SU-DHL-6 (cell line): Measurements from ENCODE around the gene CPNE4.
"Not testable (repeated sequence)": the region's sequence is repeated elsewhere in the genome, so short reads cannot be mapped to it uniquely, and the experiment has no call there.

Experiments used
- H2AFZ ChIP-seq: fragments of 200-600 bp; sonication (generic); 2 replicates; pipeline ENCODE4 v1.6.1; 2014; ENCODE audit warnings: low read depth, mild to moderate bottlenecking, moderate library complexity, mixed read lengths, antibody characterized with exemption, low read length; ENCODE audit not compliant: severe bottlenecking
- H3F3A ChIP-seq: fragments of 200-600 bp; shearing (Covaris generic); 2 replicates; pipeline ENCODE4 v1.6.0; 2016; ENCODE audit warnings: antibody characterized with exemption, mild to moderate bottlenecking; ENCODE audit not compliant: insufficient read depth
- H3K27ac ChIP-seq: fragments of 200-600 bp; sonication (generic); 2 replicates; pipeline ENCODE4 v1.5.1; 2016; ENCODE audit warnings: low read depth, mild to moderate bottlenecking, low read length, moderate library complexity, mixed read lengths
- H3K27me3 ChIP-seq: fragments of 200-600 bp; sonication (generic), shearing (Covaris generic); 2 replicates; pipeline ENCODE4 v1.6.0; 2014; ENCODE audit warnings: mild to moderate bottlenecking, low read length
- H3K36me3 ChIP-seq: fragments of 200-600 bp; sonication (generic); 2 replicates; pipeline ENCODE4 v1.6.1; 2014; ENCODE audit warnings: mild to moderate bottlenecking, low read length, mixed read lengths
- H3K4me2 ChIP-seq: fragments of 300-600, 200-600 bp; shearing (Covaris generic), sonication (generic); 2 replicates; pipeline ENCODE4 v1.6.0; 2014; ENCODE audit warnings: low read length, low read depth, mild to moderate bottlenecking; ENCODE audit not compliant: poor library complexity, severe bottlenecking
- H3K4me3 ChIP-seq: fragments of 200-600 bp; sonication (generic); 2 replicates; pipeline ENCODE4 v1.5.1; 2014; ENCODE audit warnings: antibody characterized with exemption, low read length, mild to moderate bottlenecking, mixed read lengths; ENCODE audit not compliant: insufficient read depth, poor library complexity, severe bottlenecking
- H3K79me2 ChIP-seq: fragments of 200-600 bp; sonication (generic); 2 replicates; pipeline ENCODE4 v1.6.1; 2014; ENCODE audit warnings: mild to moderate bottlenecking, low read length, moderate library complexity; ENCODE audit not compliant: insufficient read depth
- H3K9ac ChIP-seq: fragments of 200-600 bp; sonication (generic); 2 replicates; pipeline ENCODE4 v1.7.0; 2014; ENCODE audit warnings: mild to moderate bottlenecking, low read length
- H3K9me2 ChIP-seq: fragments of 200-600 bp; sonication (generic); replicated peaks from 2 replicates; pipeline ENCODE4 v1.6.1; 2014; ENCODE audit warnings: low read length; ENCODE audit not compliant: insufficient read depth
- H3K9me3 ChIP-seq: fragments of 200-600 bp; sonication (generic); 2 replicates; pipeline ENCODE4 v1.6.1; 2014; ENCODE audit warnings: low read length, mixed read lengths; ENCODE audit not compliant: insufficient read depth
- H4K20me1 ChIP-seq: fragments of 200-600 bp; sonication (generic); 2 replicates; pipeline ENCODE4 v1.6.1; 2014; ENCODE audit warnings: low read depth, mild to moderate bottlenecking, antibody characterized with exemption, low read length, moderate library complexity, mixed read lengths
- EZH2phosphoT487 ChIP-seq: fragments of 200-600 bp; sonication (generic), shearing (Covaris generic); conservative IDR thresholded peaks from 2 replicates; pipeline ENCODE4 v1.6.1; 2018; ENCODE audit warnings: mild to moderate bottlenecking, antibody characterized with exemption, low read length, moderate library complexity, mixed read lengths
- TF ChIP-seq, protein P1 (sequence below): fragments of 200-600 bp; sonication (generic); IDR thresholded peaks from one replicate; pipeline ENCODE4 v1.5.1; 2017; ENCODE audit warnings: antibody characterized with exemption, mild to moderate bottlenecking, low read length, moderate library complexity; ENCODE audit not compliant: insufficient read depth, poor library complexity, severe bottlenecking

Gene CPNE4

DNA sequence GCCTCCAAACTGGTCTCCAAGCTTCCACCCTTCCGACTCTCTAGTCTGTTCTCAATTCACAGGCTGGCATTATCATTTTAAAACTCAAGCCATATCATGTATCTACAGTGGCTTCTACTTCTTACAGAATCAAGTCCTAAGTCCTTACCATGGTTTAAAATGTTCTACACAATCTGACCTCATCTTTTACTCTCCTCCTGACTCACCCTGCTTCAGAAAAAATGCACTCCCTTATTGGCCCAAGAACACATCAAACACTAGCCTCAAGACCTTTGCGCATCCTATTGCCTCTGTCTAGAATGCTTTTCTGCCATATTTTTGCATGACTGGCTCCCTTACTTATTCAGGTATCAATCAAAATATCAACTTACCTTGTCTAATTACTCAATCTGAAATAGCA lies 543.0 kb downstream of the CPNE4 start:
- Histone ChIP-seq H4K20me1 (no peaks in the 10 kb centered on the region), H3K9ac (no peak overlapping the region), H3F3A (peaks cover 9% of the 10 kb centered on the region; the same call in 1 of the 2 replicates), H3K4me3 (no peak overlapping the region), H3K9me3 (no peaks in the 10 kb centered on the region), H2AFZ (no peak overlapping the region), H3K27ac (no peak overlapping the region), H3K79me2 (no peaks in the 10 kb centered on the region; the same call in 1 of the 2 replicates), H3K36me3 (peaks cover 41% of the 10 kb centered on the region), H3K9me2 (no peaks in the 10 kb centered on the region), H3K27me3 (no peaks in the 10 kb centered on the region), H3K4me2 (no peak overlapping the region)
- TF ChIP-seq, protein P1, sequence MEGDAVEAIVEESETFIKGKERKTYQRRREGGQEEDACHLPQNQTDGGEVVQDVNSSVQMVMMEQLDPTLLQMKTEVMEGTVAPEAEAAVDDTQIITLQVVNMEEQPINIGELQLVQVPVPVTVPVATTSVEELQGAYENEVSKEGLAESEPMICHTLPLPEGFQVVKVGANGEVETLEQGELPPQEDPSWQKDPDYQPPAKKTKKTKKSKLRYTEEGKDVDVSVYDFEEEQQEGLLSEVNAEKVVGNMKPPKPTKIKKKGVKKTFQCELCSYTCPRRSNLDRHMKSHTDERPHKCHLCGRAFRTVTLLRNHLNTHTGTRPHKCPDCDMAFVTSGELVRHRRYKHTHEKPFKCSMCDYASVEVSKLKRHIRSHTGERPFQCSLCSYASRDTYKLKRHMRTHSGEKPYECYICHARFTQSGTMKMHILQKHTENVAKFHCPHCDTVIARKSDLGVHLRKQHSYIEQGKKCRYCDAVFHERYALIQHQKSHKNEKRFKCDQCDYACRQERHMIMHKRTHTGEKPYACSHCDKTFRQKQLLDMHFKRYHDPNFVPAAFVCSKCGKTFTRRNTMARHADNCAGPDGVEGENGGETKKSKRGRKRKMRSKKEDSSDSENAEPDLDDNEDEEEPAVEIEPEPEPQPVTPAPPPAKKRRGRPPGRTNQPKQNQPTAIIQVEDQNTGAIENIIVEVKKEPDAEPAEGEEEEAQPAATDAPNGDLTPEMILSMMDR: no peak
- no peak for TF ChIP-seq EZH2phosphoT487

DNA sequence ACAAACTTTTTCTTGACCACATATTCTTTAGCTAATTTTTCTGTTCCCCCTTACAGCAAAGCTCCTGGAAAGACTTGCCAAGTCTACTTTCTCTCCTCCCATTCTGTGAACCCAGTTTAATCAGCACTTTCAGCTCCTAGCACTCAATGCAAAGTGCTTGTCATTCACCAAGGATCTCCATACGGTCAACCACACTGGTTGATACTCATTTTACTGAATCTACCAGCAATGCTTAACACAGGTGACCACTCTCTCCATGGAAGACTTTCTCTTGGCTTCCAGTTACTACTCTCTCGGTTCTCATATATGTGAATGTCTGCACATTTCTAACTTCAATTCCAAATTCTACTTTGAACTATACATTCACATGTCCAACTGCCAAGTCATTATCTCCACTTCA lies 543.7 kb downstream of the CPNE4 start:
- no peak overlapping the region for H3K4me2 ChIP-seq
- no peak overlapping the region for H2AFZ ChIP-seq
- peaks cover 41% of the 10 kb centered on the region for H3K36me3 ChIP-seq
- H3K27me3 ChIP-seq: no peaks in the 10 kb centered on the region
- no peaks in the 10 kb centered on the region for H3K9me2 ChIP-seq
- no peak overlapping the region for H3K27ac ChIP-seq
- no peaks in the 10 kb centered on the region; the same call in 1 of the 2 replicates for H3K79me2 ChIP-seq
- no peaks in the 10 kb centered on the region for H3K9me3 ChIP-seq
- no peaks in the 10 kb centered on the region for H4K20me1 ChIP-seq
- peaks cover 9% of the 10 kb centered on the region; the same call in 1 of the 2 replicates for H3F3A ChIP-seq
- no peak for TF ChIP-seq EZH2phosphoT487
- TF ChIP-seq, protein P1: no peak
- H3K4me3 ChIP-seq: no peak overlapping the region
- H3K9ac ChIP-seq: no peak overlapping the region

DNA sequence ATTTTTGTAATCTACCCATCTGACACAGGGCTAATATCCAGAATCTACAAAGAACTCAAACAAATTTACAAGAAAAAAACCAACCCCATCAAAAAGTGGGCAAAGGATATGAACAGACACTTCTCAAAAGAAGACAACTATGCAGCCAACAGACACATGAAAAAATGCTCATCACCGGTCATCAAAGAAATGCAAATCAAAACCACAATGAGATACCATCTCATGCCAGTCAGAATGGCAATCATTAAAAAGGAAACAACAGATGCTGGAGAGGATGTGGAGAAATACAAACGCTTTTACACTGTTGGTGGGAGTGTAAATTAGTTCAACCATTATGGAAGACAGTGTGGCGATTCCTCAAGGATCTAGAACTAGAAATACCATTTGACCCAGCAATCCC lies 548.3 kb downstream of the CPNE4 start:
- Histone ChIP-seq H3K36me3 (peaks cover 42% of the 10 kb centered on the region), H3F3A (peaks cover 13% of the 10 kb centered on the region; the same call in 1 of the 2 replicates), H3K79me2 (peaks cover 11% of the 10 kb centered on the region; the same call in 1 of the 2 replicates)
- H2AFZ ChIP-seq, H4K20me1 ChIP-seq, H3K27me3 ChIP-seq, H3K9me3 ChIP-seq, H3K27ac ChIP-seq, H3K4me3 ChIP-seq, H3K9me2 ChIP-seq, H3K4me2 ChIP-seq, H3K9ac ChIP-seq: not testable (repeated sequence)

DNA sequence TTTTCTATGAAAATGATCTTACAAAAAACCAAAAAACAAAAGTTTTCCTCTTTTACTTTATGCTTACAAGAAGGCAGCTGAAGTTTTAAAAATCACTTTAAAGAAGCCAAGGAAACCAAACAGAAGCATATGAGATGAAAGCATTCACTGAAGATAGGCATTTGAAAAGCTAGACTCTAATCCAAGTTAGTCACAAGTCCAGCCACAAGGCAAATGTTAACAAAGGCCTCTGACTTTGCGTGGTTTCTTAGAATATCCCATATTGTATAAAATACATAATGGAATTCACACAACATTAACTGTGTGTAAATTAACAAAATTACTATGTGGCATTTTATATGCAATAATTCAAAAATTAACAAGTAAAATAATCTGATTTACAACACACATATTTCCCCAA lies 549.7 kb downstream of the CPNE4 start:
- no peaks in the 10 kb centered on the region for H3K9me2 ChIP-seq
- no peaks in the 10 kb centered on the region for H3K27me3 ChIP-seq
- H3K79me2 ChIP-seq: peaks cover 11% of the 10 kb centered on the region; the same call in 1 of the 2 replicates
- H3K9me3 ChIP-seq: no peaks in the 10 kb centered on the region
- no peak overlapping the region for H2AFZ ChIP-seq
- H3K36me3 ChIP-seq: peaks cover 42% of the 10 kb centered on the region
- no peak overlapping the region for H3K9ac ChIP-seq
- H3F3A ChIP-seq: peaks cover 13% of the 10 kb centered on the region; the same call in 1 of the 2 replicates
- H3K4me3 ChIP-seq: no peak overlapping the region
- H3K27ac ChIP-seq: no peak overlapping the region
- no peak for TF ChIP-seq EZH2phosphoT487
- TF ChIP-seq, protein P1: no peak
- H4K20me1 ChIP-seq: no peaks in the 10 kb centered on the region
- no peak overlapping the region for H3K4me2 ChIP-seq
